ENCODE data around the gene WDR77.
A peak's percentile ranks its signal among the peaks of the same experiment; 100 is the strongest.

The WDR77 gene

DNA sequence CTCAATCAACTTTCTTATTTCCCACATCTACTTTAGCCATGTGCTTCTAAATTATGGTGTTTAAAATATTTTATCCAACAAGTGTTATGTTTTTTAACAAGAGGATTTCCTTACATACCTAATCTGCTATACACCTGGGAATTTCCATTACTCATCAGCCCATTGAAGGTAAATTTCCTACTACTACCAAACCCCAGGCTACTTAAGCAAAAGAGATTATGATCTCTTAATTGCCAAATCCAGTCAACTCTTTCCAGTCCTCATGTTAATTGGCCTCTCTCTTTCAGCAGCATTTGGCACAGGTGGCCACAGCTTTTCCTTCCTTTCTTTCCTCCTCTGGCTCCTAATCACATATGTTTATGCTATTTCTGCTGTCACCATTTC lies 19.7 kb upstream of the WDR77 start:
- no peak for DNase-seq

DNA sequence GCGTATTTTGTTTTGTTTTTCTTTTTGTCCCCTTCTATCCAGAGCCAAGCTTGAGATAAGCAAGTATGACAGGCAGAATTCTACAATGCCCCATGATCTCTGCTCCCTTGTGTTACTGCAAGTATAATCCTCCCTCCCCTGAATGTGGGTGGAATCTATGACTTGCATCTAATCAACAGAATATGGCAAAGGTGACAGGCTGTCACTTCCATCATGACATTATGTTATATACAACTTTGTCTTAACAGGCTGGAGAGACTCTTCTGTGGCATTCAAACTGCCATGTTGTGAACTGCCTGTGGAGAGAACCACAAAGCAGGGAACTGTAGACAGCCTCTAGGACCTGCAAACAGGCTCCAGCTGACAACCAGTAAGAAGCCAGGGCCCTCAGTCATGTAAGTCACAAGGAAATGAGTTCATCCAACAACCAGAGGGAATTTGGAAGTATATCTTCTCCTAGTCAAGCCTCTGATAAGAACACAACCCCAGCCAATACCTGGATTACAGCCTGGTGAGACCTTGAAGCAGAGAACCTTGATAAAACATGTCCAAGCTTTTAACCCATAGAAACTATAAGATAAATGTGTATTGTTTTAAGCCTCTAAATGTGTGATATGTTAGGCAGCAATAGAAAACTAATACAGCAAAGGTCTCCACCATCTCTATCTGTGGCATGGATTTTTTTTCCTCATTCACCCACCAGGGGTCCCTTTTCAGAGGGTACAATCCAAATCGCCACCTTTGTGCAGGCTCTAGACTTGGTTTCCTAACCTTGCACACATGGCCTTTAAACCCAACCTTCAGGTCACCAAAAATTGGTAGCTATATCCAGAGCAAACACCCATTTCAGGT lies 19.0 kb upstream of the WDR77 start:
- DNase-seq, result no peak

DNA sequence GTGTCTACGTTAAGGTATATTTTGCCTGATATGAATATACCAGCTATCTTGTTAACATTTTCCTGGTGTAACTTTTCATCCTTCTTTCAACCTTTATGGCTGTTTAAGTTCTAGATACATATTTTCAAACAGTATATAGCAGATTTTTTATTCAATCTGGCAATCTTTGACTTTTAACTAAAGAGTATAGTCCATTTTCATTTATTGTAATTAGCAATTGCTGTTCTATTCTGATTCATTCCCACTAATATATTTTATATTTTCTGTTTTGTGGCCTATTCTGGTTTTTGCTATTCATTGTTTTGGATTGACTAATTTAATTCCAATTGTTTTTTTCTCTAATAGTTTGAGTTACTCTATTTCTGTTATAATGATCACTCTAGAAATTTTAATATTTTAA lies 17.4 kb upstream of the WDR77 start:
- DNase-seq, result no peak

DNA sequence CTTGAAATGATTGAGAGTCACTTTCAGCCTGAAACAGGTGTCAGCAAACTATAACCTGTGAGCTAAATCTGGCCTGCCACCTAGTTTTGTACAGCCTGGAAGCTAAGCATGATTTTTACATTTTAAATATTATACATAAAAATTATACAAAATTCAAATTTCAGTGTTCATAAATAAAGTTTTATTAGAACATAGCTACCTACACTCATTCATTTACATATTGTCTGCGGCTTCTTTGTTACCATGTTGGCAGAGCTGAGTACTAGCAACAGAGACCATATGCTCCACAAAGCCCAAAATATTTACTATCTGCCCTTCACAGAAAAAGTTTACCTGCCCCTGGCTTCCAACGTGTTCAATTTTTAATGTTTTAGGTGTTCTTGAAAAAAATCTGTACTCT lies 16.7 kb upstream of the WDR77 start:
- DNase-seq, result no peak

DNA sequence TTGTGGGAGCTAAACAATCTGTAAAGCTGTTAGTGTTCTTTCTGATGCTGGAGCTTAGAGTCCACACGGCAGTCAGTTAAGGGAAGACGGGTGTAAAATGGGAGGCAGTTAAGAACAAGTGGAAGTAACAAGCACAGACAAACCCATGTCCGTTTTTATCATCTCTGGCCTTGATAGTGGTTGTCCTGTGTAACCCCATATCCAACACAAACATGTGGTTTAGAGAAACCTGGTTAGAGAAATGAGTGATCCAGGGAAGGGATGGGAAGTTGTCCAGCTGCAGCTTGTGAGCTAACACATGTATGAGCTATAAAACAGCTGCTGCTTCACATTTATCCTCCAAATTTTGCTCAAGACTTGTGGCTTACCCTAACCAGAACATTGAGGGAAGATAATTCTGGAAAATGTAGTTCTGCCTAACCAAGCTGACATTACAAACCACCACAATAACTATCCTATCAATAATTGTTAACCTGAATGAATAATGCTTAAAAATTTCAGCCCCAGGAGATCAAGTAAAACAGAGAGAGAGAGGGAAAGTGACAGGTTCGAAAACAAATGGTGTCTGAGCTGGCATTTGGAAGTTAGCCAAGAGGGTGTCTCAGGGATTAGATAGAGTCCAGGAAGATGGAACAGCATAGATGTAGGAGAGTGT lies 14.1 kb upstream of the WDR77 start:
- no peak for DNase-seq

DNA sequence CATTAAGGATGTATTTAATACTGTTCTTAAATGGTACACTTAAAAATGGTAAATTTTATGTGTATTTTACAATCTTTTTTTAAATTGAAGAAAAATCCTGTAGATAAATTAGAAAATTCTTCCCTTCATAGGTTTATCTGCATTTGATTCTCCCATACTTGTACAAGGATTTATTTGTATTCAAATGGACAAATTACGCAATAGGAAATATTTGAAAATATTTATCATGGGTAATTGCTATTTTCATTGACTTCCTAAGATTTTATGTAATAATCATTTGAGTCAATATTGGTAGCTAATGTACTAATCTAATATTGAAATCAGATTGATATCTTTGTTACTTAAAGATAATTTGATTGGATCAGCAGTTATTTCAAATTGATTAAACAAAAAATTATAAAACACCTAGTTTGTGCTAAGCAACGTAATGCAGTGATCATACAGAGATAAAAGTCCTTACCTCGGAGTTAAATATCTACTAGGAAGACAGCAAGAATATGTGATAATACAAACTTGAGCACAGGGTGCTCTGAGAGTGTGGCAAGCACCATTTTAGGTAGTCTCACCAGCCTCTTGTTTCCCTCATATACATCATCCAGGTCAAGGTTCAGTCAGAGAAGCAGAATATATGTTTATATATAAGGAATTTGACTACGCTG lies 13.4 kb upstream of the WDR77 start:
- DNase-seq, result no peak

DNA sequence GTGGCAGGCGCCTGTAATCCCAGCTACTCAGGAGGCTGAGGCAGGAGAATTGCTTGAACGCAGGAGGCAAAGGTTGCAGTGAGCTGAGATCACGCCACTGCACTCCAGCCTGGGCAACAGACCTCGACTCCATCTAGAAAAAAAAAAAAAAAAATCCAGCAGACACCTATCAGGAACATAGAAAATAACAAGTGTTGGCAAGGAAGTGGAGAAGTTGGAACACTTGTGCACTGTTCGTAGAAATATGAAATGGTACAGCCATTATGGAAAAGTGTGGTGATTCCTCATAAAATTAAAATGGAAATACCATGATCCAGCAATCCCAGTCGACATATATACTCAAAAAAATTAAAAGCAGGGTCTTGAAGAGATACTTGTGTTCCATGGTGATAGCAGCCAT lies 12.7 kb upstream of the WDR77 start:
- no peak for DNase-seq

DNA sequence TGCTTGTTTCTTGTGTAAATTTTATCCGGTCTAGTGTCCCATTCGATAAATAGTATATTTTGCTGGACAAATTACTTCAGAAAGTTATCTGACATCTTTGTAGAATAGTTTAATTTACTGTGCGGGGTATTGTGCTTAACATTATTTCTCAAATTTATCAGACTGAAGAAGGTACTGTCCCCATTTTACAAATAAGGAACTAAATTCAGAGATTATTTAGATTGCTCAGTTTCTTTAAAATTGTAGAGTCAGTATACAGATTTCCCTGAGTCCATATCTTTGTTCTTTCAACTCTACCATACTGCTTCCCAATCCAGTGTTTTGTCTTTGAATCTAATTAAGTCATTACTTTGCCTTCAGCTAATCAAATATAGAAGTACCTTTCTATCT lies 6.6 kb upstream of the WDR77 start:
- no peak for DNase-seq

DNA sequence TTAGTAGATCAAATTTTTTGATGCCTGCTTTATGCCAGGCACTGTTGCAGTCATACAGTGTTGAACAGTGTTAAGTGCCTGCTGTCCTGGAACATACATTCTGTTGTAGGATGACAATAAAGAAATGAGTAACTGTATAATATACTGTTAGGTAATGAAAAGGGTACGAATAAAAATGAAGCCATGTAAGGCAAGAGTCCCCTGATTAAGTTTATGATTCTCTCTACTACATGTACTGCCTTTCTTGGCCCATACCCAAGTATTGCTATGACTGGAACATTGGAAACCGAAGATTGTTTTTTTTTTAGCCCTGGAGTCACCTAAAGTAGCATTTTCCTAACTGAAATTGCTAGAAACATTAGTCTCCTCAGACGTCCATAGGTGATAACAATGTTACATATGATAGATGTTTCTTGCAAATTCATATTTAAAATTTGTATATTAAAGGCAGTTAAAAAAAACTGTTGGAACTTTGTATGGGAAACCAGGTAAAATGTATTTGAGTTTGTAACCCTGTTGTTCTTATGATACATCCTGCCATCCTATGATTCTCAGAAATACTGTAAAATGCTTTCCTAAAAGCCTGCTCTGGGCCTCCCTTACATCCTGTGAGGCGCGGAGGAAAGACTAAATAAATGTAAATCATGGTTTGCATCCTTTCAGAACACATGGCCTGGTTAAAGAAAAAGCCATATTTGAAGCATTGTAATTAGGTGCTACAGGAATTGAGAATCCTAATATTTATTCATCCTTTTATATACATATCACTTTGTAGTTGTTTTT lies 6.0 kb upstream of the WDR77 start:
- DNase-seq, result no peak

DNA sequence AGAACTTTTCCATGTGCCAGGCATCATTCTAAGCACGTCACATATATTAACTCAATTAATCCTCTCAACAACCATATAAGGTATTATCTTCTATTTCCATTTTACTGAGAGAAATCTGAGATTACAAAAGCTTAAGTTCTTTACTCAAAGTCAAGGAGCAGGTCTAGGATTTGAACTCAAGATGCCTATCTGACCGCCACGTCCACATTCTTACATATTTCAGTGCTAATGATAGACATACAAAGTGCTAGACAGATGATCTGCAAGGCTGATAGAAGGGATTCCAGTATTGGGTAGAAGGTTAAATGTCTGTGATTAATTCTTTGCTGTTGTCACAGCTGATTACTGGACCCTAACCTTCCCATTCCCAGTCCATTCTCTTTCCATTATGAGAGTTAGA lies 4.7 kb upstream of the WDR77 start:
- no peak for DNase-seq

DNA sequence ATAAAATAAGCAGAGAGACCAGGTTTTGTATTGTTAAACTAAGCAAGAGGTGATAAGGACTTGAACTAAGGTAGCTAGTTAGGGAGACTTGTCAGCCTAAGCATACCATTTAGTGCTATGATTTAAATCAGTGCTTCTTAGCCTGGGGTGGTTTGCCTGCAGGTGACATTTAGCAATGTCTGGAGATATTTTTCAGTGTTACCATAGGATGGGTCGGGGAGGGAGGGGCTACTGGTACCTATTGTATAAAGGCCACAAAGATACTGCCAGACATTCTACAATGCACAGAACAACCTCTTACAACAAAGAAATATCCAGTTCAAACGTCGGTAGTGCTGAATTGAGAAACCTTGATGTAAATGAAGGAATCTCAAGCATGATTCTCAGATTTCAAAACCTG lies 3.5 kb upstream of the WDR77 start:
- DNase-seq, result no peak

DNA sequence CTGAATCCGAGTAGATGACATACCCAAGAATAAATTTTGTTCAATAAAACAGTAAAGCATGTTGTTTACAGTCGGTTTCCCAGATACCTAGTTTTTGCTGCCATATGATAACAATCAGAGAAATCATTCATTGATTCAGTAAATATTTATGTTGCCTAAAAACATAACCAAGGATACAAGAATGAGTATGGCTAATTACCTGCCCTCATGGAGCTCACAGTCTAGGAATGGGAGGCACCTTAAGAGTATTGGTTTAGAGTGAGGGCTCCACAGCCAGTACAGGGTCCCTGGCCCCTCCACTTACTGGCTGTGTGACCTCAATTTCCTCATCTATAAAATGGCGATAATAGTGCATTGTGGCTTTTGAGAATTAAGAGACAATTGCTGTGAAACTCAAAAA lies 1.1 kb upstream of the WDR77 start:
- DNase-seq, result no peak

DNA sequence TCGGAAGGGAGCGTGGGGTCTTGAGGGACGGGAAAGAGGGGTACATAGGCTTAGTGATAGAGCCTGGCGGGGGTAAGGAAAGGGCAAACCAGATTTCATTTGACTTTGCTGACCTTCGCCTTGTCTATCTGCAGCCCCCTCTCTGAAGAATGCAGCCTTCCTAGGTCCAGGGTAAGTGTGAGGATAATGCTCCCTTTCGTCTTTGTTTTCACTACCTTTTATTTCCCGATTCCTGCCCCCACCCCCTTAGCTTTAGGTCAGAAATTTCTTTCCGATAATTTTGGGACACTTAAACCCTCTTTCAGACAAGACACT lies 604 bp upstream of the WDR77 start:
- DNase-seq, result no peak

DNA sequence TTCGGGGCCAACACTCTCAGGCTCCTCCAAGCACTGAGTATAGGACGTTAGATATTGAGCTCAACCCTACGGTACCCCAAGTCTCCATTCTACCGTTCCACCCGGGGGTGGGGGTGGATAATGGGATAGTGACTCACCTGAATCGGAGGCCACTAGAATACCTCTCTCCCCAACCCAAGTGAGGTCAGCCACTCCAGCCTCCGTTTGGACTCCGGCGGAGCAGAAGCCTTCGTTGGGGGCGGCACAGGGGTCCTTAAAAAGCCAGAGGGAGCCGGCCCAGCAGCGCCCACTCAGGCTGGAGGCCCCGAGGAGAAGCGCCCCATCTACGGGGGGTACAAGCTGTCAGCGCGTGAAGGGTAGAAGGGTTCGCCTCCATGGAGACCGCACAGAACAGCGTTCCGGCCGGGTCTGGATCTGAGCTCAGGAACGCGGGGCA lies 556 bp downstream of the WDR77 start:
- DNase-seq, result peak in 1 of 2 experiments; percentile 38

DNA sequence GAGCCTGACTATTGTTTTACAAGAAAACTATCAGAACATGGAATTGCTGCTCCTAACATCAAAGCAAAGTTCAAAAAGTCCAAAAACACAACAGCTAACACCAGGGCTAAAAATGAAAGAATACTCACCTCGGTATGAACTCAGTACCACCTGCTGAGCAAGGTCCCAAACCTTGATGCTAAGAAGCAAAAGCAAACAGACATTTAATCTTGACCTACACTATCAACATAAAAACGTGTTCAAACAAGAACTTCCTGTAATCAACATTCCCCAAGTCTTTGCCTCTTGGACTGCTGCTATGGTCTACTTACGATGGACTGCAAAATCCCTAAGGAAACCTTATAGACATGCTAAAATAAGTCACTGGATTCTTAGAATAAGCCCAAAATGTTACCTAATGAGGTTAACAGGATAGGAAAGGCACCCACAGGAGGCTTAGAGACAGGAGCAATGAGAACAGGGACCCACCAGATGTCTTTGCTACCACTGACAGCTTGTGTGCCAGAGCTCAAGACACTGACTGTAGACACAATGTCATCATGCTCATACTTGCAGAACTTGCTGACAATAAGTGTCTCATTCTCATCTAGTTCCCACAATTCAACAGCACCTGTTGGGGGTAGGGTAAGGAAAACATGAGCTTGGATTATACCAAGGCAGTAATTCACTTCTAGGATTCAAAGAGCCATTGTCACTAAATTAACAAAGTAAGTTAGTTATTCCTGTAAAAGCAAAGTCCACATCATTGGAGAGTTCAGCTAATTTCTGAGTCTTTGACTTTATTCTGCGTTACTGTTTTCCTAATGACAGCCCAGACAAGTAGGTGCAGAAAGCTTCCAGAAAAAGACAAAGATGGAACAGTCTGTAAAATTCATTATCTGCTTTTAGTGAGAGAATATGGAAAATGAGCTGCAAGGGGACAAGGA lies 1.8 kb downstream of the WDR77 start:
- no peak for DNase-seq

DNA sequence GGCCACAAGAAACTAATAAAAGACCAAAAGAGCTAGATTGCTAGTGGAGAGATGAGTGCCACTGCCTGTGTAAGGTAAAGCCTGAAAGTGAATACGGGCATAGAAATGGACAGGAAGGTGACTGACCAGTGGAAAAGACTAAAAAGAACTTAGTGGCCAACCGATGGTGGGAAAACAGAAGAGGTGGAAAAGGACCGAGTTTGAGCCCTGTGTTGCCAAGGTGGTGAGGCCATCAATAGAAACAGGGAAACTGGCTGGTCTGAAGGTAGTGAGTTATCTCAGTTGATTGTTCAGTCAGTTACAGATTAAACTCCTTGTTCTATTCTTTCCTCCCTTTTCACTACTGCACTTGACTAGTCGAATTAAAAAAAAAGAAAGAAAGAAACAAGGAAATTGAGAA lies 2.5 kb downstream of the WDR77 start:
- DNase-seq, result no peak

DNA sequence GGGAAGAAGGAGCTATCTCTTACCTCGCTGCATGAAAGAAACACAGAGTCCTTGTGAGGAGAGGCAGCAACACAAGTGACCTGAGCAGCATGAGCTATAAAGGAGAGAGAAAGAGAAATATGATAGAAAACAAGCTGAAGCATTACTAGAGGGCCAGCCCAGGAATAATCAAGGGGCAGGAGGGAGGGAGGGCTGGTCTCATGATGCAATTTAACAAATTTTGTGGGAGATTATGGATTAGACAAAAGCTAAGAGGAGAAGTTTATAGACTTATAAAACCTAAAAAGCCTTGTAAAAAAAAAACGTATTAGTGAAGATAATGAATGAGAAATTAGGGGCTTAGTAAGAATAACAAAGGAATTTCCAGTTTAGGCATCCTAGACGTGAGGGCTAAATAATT lies 5.0 kb downstream of the WDR77 start:
- DNase-seq, result no peak

DNA sequence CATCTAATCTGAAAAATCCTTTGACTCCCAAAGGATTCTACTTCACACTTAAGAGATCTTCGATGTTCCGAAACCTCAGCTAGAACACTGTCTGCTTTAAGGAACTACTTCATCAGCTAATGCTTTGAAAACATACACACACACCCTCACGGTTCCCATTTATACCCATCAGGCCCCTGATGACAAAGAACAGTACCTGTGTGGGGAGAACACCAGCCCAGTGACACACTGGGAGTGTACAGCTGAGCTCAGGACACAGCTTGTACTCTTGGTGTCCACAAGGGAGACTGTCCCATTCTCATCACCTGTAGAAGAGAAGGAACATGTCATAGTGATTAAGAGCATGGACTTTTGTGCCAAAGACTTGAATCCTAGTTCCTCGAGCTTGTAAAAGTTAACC lies 6.6 kb downstream of the WDR77 start:
- no peak for DNase-seq

DNA sequence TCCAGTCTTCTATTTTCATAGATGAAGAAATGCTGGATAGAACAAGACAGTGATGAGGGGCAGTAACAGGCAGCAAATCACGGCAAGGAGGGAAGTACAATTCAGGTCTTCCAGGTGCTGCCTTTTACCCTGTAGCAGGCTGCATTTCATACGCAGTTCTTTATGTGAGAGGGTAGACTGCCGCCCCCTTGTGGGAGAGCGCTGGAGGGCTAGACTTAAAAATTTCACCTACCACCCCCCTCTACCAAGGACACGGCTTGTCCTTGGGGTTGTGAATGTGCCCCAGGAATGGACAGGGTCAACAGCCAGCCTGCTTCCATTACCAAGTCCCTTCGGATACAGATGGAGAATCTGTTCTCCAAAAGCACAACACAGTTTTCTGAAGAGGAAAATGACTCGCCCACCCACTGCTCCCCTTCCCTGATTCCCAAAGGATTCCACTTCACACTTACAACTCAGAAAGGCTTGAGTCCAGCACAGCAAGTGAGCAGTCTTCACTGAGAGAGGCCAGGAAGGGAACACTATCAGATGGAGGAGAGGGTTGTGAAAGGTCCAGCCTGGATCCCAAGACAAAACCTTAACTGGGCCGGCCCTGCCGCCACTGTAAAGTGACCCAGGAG lies 7.4 kb downstream of the WDR77 start:
- peak; percentile 50 to 51 for DNase-seq

DNA sequence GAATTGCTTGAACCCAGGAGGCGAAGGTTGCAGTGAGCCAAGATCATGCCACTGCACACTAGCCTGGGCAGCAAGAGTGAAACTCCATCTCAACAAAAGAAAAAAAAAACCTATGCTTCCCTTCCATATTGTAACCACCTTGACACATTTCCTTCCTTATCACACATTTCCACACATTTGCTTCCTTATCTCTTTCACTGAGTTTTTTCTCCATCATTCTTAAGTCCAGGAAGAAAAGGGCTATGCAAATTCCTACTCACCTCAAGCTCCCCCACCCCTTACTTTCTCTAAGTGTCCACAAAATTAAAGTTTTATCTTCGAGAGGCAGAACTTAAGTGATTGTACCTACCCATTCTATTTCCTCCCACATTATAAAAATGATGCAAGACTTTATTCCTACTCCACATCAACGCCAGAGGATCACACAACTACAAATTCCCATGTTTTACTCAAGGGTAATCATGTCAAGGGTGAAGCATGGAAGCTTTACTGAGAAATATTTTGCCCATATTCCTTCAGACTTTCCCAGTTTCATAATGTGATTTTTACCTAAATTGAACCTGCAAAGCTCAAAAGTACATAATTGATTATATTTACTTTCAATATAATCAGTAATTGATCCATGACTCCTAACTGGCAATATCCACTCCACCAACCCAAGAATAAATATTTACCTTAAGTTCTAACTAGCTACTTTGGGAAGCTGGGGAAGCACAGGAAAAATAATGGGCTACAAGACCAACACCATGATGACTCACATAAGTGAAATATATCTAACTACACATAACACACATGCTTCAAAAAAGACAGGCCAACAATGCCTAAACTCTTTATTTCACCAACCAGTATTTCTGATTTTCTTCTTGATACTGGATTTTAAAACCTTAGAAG lies 9.3 kb downstream of the WDR77 start:
- DNase-seq, result no peak

DNA sequence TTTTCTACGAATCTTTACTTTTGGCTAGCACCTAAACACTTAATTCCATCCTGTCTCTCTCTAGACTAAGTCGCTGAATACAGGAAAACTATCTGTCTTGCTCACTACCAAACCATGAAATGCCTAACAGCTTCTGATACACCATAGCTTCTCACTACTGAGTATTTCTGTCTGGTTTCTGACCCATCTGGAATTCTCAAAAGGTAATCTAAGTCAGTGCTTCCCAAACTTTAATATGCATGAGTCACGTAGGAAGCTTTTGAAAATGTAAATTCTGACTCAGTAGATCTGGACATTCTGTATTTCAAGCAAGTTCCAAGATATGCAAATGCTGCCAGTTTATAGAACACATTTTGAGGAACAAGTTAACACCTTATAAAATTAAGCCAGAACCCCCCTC lies 12.3 kb downstream of the WDR77 start:
- DNase-seq, result no peak
